AG09319 (cell line): ENCODE measurements around the gene LAMB4.

Source experiments
- DNase-seq: peaks from one replicate; pipeline ENCODE4 v3.0.0-alpha.2; 2010; ENCODE audit warnings: low read depth; ENCODE audit errors: extremely low read depth
- CTCF ChIP-seq: IDR thresholded peaks from 2 replicates; pipeline ENCODE4 v1.5.1; 2011; ENCODE audit warnings: low read depth, mild to moderate bottlenecking, inconsistent platforms, low read length, moderate library complexity

Gene LAMB4

DNA sequence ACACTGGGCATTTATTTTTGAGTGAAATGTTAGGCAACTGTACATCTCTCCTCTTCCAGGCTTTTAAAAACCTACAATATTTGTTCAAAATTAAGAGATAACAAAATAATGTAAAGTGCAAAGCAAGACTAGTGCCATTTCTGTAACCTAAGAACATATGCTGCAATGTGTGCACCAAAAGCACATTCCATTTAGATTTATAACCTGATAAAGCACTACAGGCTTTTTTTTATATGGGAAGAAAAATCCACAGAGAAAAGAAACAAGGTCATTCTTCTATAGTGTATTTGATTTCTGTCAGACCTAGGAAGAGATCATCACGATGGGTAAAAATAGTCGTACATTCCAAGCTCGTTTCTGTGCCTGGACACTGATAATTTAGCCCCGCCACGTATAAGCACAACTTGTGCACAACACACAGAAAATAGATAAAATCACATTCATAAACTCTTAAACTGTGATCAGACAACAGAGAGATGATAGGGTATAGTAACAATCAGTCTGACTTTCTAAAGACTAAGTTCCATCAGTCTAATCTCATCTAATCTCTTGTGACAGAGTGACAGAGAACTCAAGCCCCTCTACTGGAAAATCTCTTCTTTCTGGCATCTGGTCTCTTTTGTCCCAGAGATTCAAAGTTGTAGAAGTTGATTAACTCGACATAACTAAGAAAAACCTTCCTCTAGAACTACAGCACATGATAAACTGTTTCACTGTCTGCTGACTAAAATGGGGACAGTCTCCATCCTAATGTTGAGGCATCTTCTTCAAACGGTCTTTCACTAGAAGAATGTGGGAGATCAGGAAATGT lies 133.9 kb downstream of the LAMB4 start:
- TF ChIP-seq CTCF = no peak
- no peak for DNase-seq

- TF ChIP-seq CTCF = no peak
- peak; percentile 56 for DNase-seq
Observed at GRCh38 chr7:107995184-107996071, 134.7 kb downstream of the LAMB4 start.

GRCh38 chr7:107994421-107995030 lies 135.6 kb downstream of the LAMB4 start:
- TF ChIP-seq CTCF = no peak
- DNase-seq = no peak

GRCh38 chr7:107993891-107994291 lies 136.3 kb downstream of the LAMB4 start:
- DNase-seq = no peak
- TF ChIP-seq CTCF = no peak

- no peak for TF ChIP-seq CTCF
- no peak for DNase-seq
Observed at GRCh38 chr7:107989618-107990373, 140.4 kb downstream of the LAMB4 start.

GRCh38 chr7:107982918-107983389 lies 147.2 kb downstream of the LAMB4 start:
- TF ChIP-seq CTCF = peak; percentile 37
- DNase-seq = no peak
